KMS-11 (cell line): ENCODE measurements around the gene NODAL.
"Not testable (repeated sequence)": the region's sequence is repeated elsewhere in the genome, so short reads cannot be mapped to it uniquely, and the experiment has no call there.

Experiments
- H2AFZ ChIP-seq: fragments of 200-600 bp; sonication (generic); 2 replicates; pipeline ENCODE4 v1.6.1; 2016; ENCODE audit warnings: antibody characterized with exemption, mixed run types, low read depth
- H3K27ac ChIP-seq: fragments of 200-600 bp; sonication (generic); 2 replicates; pipeline ENCODE4 v1.6.1; 2016; ENCODE audit warnings: mild to moderate bottlenecking, mixed run types
- H3K27me3 ChIP-seq: fragments of 200-600 bp; sonication (generic); 2 replicates; pipeline ENCODE4 v1.6.1; 2017; ENCODE audit warnings: mild to moderate bottlenecking, low read depth, mixed run types, moderate library complexity; ENCODE audit not compliant: insufficient read depth
- H3K36me3 ChIP-seq: fragments of 200-600 bp; sonication (generic); 2 replicates; pipeline ENCODE4 v1.6.1; 2017; ENCODE audit warnings: mild to moderate bottlenecking, mixed run types; ENCODE audit not compliant: insufficient read depth
- H3K4me1 ChIP-seq: fragments of 200-600 bp; sonication (generic); 2 replicates; pipeline ENCODE4 v1.6.1; 2016; ENCODE audit warnings: mild to moderate bottlenecking, low read depth, mixed run types; ENCODE audit not compliant: poor library complexity, severe bottlenecking
- H3K4me2 ChIP-seq: fragments of 200-600 bp; sonication (generic); 2 replicates; pipeline ENCODE4 v1.7.0; 2016; ENCODE audit warnings: mild to moderate bottlenecking, mixed run types
- H3K4me3 ChIP-seq: fragments of 200-600 bp; sonication (generic); IDR thresholded peaks from 2 replicates; pipeline ENCODE4 v1.6.1; 2017; ENCODE audit warnings: low read depth, low read length, mixed read lengths; ENCODE audit not compliant: insufficient read depth
- H3K79me2 ChIP-seq: fragments of 200-600 bp; sonication (generic); 2 replicates; pipeline ENCODE4 v1.6.1; 2016; ENCODE audit warnings: low read depth, mixed run types; ENCODE audit not compliant: insufficient read depth
- H3K9ac ChIP-seq: fragments of 200-600 bp; sonication (generic); 2 replicates; pipeline ENCODE4 v1.6.1; 2016; ENCODE audit warnings: mild to moderate bottlenecking, mixed run types
- H4K20me1 ChIP-seq: fragments of 200-600 bp; sonication (generic); 2 replicates; pipeline ENCODE4 v1.6.1; 2016; ENCODE audit warnings: mild to moderate bottlenecking, mixed run types; ENCODE audit not compliant: insufficient read depth
- CTCF ChIP-seq: fragments of 200-600 bp; sonication (generic); conservative IDR thresholded peaks from 2 replicates; pipeline ENCODE4 v1.6.1; 2017; ENCODE audit warnings: low read depth, mild to moderate bottlenecking, antibody characterized with exemption, low read length, moderate library complexity, mixed read lengths

The NODAL gene

GRCh38 chr10:70441161-70441894 is at the start of gene NODAL:
Gene NODAL (minus strand): TSS chr10:70441681. CDS start chr10:70441667, 14 bp downstream.
- H3K27me3 ChIP-seq = no peaks in the 10 kb centered on the region
- H3K36me3 ChIP-seq = no peaks in the 10 kb centered on the region
- H3K4me2 ChIP-seq = no peak within 1 kb of the TSS
- TF ChIP-seq CTCF = no peak
- H3K9ac ChIP-seq = no peak within 1 kb of the TSS
- H3K4me3 ChIP-seq = no peak within 1 kb of the TSS
- no peak within 1 kb of the TSS for H2AFZ ChIP-seq
- H3K79me2 ChIP-seq = no peaks in the 10 kb centered on the region
- no peaks in the 10 kb centered on the region for H3K4me1 ChIP-seq
- no peak within 1 kb of the TSS for H3K27ac ChIP-seq
- no peaks in the 10 kb centered on the region for H4K20me1 ChIP-seq

DNA sequence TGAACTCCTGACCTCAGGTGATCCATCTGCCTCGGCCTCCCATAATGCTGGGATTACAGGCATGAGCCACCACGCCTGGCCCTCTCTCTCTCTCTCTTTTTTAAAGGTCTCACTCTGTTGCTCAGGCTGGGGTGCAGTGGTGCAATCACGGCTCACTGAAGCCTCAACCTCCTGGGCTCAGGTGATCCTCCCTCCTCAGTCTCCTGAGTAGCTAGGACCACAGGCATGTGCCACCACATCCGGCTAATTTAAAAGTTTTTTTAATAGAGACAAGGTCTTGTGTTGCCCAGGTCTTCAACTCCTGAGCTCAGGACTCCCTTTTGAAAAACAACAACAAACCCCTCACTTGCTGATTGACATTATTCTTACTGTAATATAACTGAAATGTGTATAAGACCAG is 48.7 kb upstream of the NODAL start:
- H3K79me2 ChIP-seq = no peaks in the 10 kb centered on the region
- TF ChIP-seq CTCF = no peak

GRCh38 chr10:70487824-70488223 is 46.3 kb upstream of the NODAL start:
- Histone ChIP-seq H3K9ac (no peak overlapping the region), H3K4me3 (no peak overlapping the region), H3K4me1 (no peaks in the 10 kb centered on the region), H3K36me3 (no peaks in the 10 kb centered on the region), H3K79me2 (no peaks in the 10 kb centered on the region), H4K20me1 (no peaks in the 10 kb centered on the region), H3K4me2 (no peak overlapping the region), H3K27me3 (no peaks in the 10 kb centered on the region), H3K27ac (no peak overlapping the region), H2AFZ (no peak overlapping the region)
- TF ChIP-seq CTCF = no peak

More for the DNA sequence above, 48.7 kb upstream of the NODAL start:
- Histone ChIP-seq H3K9ac (no peak overlapping the region), H3K36me3 (no peaks in the 10 kb centered on the region), H3K4me3 (no peak overlapping the region), H3K27ac (no peak overlapping the region), H3K4me1 (no peaks in the 10 kb centered on the region), H2AFZ (no peak overlapping the region), H3K4me2 (no peak overlapping the region), H4K20me1 (no peaks in the 10 kb centered on the region), H3K27me3 (no peaks in the 10 kb centered on the region; the same call in 1 of the 2 replicates)

DNA sequence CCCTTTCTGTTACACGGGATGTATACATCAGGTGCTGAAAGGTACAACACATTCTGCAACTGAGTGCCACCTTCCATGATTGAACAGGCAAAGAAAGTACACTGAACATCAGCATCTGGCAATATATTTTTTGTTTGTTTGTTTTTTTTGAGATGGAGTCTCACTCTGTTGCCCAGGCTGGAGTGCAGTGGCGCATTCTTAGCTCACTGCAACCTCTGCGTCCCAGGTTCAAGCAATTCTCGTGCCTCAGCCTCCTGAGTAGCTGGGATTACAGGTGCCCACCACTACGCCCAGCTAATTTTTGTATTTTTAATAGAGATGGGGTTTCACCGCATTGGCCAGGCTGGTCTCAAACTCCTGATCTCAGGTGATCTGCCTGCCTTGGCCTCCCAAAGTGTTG is 42.4 kb upstream of the NODAL start:
- H3K4me3 ChIP-seq, H3K27me3 ChIP-seq, H2AFZ ChIP-seq, H3K27ac ChIP-seq, H3K36me3 ChIP-seq, H3K9ac ChIP-seq, H3K79me2 ChIP-seq, H3K4me2 ChIP-seq, H3K4me1 ChIP-seq, H4K20me1 ChIP-seq: not testable (repeated sequence)

- H2AFZ ChIP-seq = no peak overlapping the region
- no peaks in the 10 kb centered on the region for H3K27me3 ChIP-seq
- TF ChIP-seq CTCF = no peak
- H3K79me2 ChIP-seq = no peaks in the 10 kb centered on the region
- H3K27ac ChIP-seq = no peak overlapping the region
- H3K4me1 ChIP-seq = no peaks in the 10 kb centered on the region
- no peak overlapping the region for H3K4me2 ChIP-seq
- H3K4me3 ChIP-seq = no peak overlapping the region
- no peaks in the 10 kb centered on the region for H3K36me3 ChIP-seq
- no peaks in the 10 kb centered on the region for H4K20me1 ChIP-seq
- no peak overlapping the region for H3K9ac ChIP-seq
Observed at GRCh38 chr10:70482982-70483760, 41.7 kb upstream of the NODAL start.
